IPS-18c (cell line): ENCODE measurements around the gene IMMP1L.
"Not testable (repeated sequence)": the region's sequence is repeated elsewhere in the genome, so short reads cannot be mapped to it uniquely, and the experiment has no call there.

Experiments used
- H3K4me3 ChIP-seq: 2 replicates; pipeline ENCODE4 v1.7.0; 2013; ENCODE audit warnings: low read depth, mild to moderate bottlenecking, low read length, moderate library complexity; ENCODE audit not compliant: insufficient read depth
- H3K9me3 ChIP-seq: one replicate; pipeline ENCODE4 v1.6.1; 2013; ENCODE audit warnings: mild to moderate bottlenecking, low read length, moderate library complexity; ENCODE audit not compliant: control insufficient read depth, insufficient read depth

The IMMP1L gene

GRCh38 chr11:31509429-31510345 is at the start of gene IMMP1L, which contains the start of gene ELP4:
TSS of gene IMMP1L (minus strand) at chr11:31509622. CDS start at chr11:31463276, 46,346 bp downstream.
TSS of gene ELP4 (plus strand) at chr11:31509767. CDS start at chr11:31509785, 18 bp downstream.
- Histone ChIP-seq H3K9me3 (no peaks in the 10 kb centered on the region), H3K4me3 (peak within 1 kb of the TSS; percentile 64)

GRCh38 chr11:31558001-31558400 is 48.6 kb upstream of the IMMP1L start:
- no peaks in the 10 kb centered on the region for H3K9me3 ChIP-seq
- no peak overlapping the region for H3K4me3 ChIP-seq

GRCh38 chr11:31555938-31556337 is 46.5 kb upstream of the IMMP1L start:
- no peaks in the 10 kb centered on the region for H3K9me3 ChIP-seq
- H3K4me3 ChIP-seq: no peak overlapping the region

GRCh38 chr11:31542862-31543261 is 33.4 kb upstream of the IMMP1L start:
- no peak overlapping the region for H3K4me3 ChIP-seq
- H3K9me3 ChIP-seq: no peaks in the 10 kb centered on the region

DNA sequence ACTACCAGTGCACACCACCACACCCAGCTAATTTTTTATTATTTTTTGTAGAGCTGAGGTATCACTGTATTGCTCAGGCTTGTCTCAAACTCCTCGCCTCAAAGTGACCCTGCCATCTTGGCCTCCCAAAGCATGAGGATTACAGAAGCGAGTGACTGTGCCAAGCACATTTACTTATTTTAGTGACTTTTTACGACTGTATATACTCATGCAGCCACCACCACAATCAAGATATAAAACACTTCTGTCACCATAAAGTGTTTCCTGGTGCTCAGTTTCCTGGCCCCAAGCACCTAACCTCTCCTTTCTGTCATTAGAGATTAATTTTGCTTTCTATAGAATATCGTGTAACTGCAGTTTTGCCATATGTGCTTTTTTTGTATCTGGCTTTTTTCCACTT is 26.1 kb upstream of the IMMP1L start:
- H3K9me3 ChIP-seq: peaks cover 2% of the 10 kb centered on the region
- no peak overlapping the region for H3K4me3 ChIP-seq

- Histone ChIP-seq H3K9me3 (peaks cover 2% of the 10 kb centered on the region), H3K4me3 (no peak overlapping the region)
Measured at GRCh38 chr11:31531293-31531692, 21.9 kb upstream of the IMMP1L start.

GRCh38 chr11:31529701-31530100 is 20.3 kb upstream of the IMMP1L start:
- Histone ChIP-seq H3K9me3 (peaks cover 2% of the 10 kb centered on the region), H3K4me3 (no peak overlapping the region)

DNA sequence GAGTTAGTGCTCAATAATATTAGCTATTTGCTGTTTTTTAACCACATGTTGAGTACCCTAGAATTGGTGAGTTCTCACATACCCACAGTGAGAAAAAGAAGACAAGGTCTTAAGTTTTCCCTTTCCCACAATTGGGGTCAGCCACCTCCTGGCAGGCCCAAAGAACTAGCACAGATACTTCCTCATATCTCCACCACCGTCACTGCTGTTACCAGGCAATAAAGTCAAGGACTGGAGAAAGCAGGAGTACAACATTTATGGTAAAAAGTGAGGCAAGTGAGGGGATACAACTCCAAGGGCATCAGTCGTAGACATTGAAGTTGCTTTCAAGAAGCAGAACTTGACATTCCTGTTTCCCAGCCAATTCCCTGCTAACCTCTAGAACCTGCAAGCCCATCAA is 19.8 kb upstream of the IMMP1L start:
- H3K9me3 ChIP-seq: peaks cover 2% of the 10 kb centered on the region
- no peak overlapping the region for H3K4me3 ChIP-seq

DNA sequence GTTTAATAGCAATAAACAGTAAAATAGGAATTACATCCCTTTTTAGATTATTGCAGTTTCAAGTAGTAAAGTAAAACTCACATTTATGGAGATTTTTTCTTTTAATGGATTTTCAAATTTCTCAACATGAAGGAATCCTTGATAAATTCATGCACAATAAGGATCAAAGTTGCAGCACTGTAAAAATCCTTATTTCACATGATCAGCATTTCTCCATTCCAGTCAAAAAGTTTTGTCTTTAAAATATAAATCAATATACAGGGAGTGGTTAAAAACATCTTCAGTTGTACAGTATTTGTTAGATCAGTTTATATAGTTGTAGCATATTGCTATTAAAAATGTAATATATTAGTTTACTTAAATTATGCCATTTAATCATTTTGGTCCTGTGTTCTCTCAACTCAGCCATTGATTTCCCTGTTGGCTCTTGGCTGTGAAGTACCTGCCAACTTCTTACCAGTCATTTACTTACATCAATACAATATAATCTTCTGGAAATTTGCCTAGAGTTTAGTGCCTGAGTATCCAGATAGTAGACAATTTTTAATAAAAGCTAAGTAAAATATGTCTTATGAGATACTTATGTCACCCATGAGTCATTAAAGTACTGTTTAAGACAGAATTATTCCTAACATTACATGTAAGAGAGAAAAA is 12.2 kb upstream of the IMMP1L start:
- Histone ChIP-seq H3K4me3 (no peak overlapping the region), H3K9me3 (no peaks in the 10 kb centered on the region)

DNA sequence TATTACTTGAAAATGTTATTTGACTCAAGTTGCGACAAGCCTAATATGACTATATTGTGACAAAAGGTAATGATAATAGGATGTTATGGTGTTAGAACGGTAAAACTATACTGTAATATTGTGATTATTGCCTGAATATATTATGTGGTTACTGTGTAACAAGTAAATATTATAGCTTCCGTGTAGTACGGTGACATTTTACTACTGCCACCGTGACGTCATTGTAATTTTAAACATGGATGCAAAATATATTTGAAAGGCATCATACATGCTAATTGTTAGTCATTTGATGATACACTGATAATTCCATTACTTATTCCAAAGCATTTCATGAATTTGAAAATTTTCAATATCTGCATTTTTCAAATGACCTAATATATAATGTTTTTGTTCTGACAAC is 2.7 kb upstream of the IMMP1L start:
- H3K9me3 ChIP-seq: no peaks in the 10 kb centered on the region
- H3K4me3 ChIP-seq: no peak overlapping the region

- Histone ChIP-seq H3K4me3 (peak overlapping the region; percentile 64), H3K9me3 (no peaks in the 10 kb centered on the region)
Measured at GRCh38 chr11:31509051-31509428, 382 bp downstream of the IMMP1L start.

- Histone ChIP-seq H3K4me3 (no peak overlapping the region), H3K9me3 (no peaks in the 10 kb centered on the region)
Measured at GRCh38 chr11:31500560-31500959, 8.9 kb downstream of the IMMP1L start.

GRCh38 chr11:31499576-31500178 is 9.7 kb downstream of the IMMP1L start:
- no peaks in the 10 kb centered on the region for H3K9me3 ChIP-seq
- H3K4me3 ChIP-seq: no peak overlapping the region

- not testable (repeated sequence) for H3K4me3 ChIP-seq, H3K9me3 ChIP-seq
Measured at GRCh38 chr11:31493762-31494161, 15.7 kb downstream of the IMMP1L start.

- H3K4me3 ChIP-seq: no peak overlapping the region
- no peaks in the 10 kb centered on the region for H3K9me3 ChIP-seq
Measured at GRCh38 chr11:31493235-31493634, 16.2 kb downstream of the IMMP1L start.

GRCh38 chr11:31492320-31492913 is 17.0 kb downstream of the IMMP1L start:
- Histone ChIP-seq H3K4me3 (no peak overlapping the region), H3K9me3 (no peaks in the 10 kb centered on the region)

GRCh38 chr11:31487848-31488247 is 21.6 kb downstream of the IMMP1L start:
- Histone ChIP-seq H3K4me3 (no peak overlapping the region), H3K9me3 (no peaks in the 10 kb centered on the region)
